ENCODE results near the gene SCRN2.

GRCh38 chr17:47815106-47815918 is 25.8 kb downstream of the SCRN2 start:
- TF ChIP-seq POLR2A (IDR thresholded peaks at IDR 0.05; ENCODE audit: low read depth, low read length) (no peak), POLR2AphosphoS5 (IDR thresholded peaks at IDR 0.05; ENCODE audit: low read depth, low read length) (no peak), TAF1 (IDR thresholded peaks at IDR 0.05; ENCODE audit: borderline replicate concordance, low read depth, low read length) (no peak)
